Keratinocyte (primary cell): ENCODE results near the gene FUBP1. TPM values are rescaled to one million over a fixed set of nuclear protein-coding genes. Genes with fewer than 3 reads are reported as not detected.

Experiments used
- DNase-seq: peaks from one replicate; pipeline ENCODE4 v3.0.0-alpha.2; 2011; ENCODE audit warnings: low read depth, missing footprints, low spot score
- FAIRE-seq: peaks from 2 replicates; lab custom pipeline; 2011; peaks lifted over from hg19 to GRCh38; lab: Jason Lieb, UNC
- H2AFZ ChIP-seq: 2 replicates; pipeline ENCODE4 v1.6.0; 2012; ENCODE audit warnings: low read length, control low read depth, inconsistent platforms; ENCODE audit not compliant: control insufficient read depth
- H3K27ac ChIP-seq: 2 replicates; pipeline ENCODE4 v1.5.1; 2011; ENCODE audit warnings: low read length; ENCODE audit not compliant: control insufficient read depth, insufficient read depth
- H3K27me3 ChIP-seq: 3 replicates; pipeline ENCODE4 v1.6.0; 2011; ENCODE audit warnings: low read length; ENCODE audit not compliant: control insufficient read depth, insufficient read depth; ENCODE audit errors: extremely low read depth
- H3K36me3 ChIP-seq, 2 experiments: 2 replicates in 1 of 2; 3 replicates in 1 of 2; pipeline ENCODE4 v1.5.1; 2011; ENCODE audit warnings: low read length in 2 of 2, mild to moderate bottlenecking in 1 of 2; ENCODE audit not compliant: control insufficient read depth in 2 of 2, insufficient read depth in 2 of 2; ENCODE audit errors: extremely low read depth in 1 of 2
- H3K4me1 ChIP-seq: 3 replicates; pipeline ENCODE4 v1.5.1; 2011; ENCODE audit warnings: low read length; ENCODE audit not compliant: control insufficient read depth, insufficient read depth; ENCODE audit errors: extremely low read depth
- H3K4me2 ChIP-seq: 3 replicates; pipeline ENCODE4 v1.6.0; 2011; ENCODE audit warnings: low read depth, low read length; ENCODE audit not compliant: control insufficient read depth, insufficient read depth; ENCODE audit errors: extremely low read depth
- H3K4me3 ChIP-seq, 3 experiments: fragments of 200-600 bp in 1 of 3; sonication (generic) in 1 of 3; 2 replicates in 2 of 3; 3 replicates in 1 of 3; pipeline ENCODE4 v1.5.1; 2011 to 2016; ENCODE audit warnings: low read length in 3 of 3, mild to moderate bottlenecking in 3 of 3, control low read depth in 2 of 3, inconsistent platforms in 1 of 3, low read depth in 1 of 3, mixed read lengths in 1 of 3, mixed run types in 1 of 3, moderate library complexity in 1 of 3; ENCODE audit not compliant: control insufficient read depth in 2 of 3, insufficient read depth in 2 of 3; ENCODE audit errors: extremely low read depth in 1 of 3
- H3K79me2 ChIP-seq: 2 replicates; pipeline ENCODE4 v1.6.0; 2012; ENCODE audit warnings: low read length; ENCODE audit not compliant: control insufficient read depth, insufficient read depth
- H3K9ac ChIP-seq: 3 replicates; pipeline ENCODE4 v1.6.0; 2011; ENCODE audit warnings: low read length; ENCODE audit not compliant: control insufficient read depth, insufficient read depth; ENCODE audit errors: extremely low read depth
- H3K9me1 ChIP-seq: 3 replicates; pipeline ENCODE4 v1.6.0; 2011; ENCODE audit warnings: low read length; ENCODE audit not compliant: control insufficient read depth, insufficient read depth; ENCODE audit errors: extremely low read depth
- H3K9me3 ChIP-seq: 2 replicates; pipeline ENCODE4 v1.5.1; 2012; ENCODE audit warnings: low read depth, low read length; ENCODE audit not compliant: control insufficient read depth
- H4K20me1 ChIP-seq: 3 replicates; pipeline ENCODE4 v1.6.0; 2011; ENCODE audit warnings: low read length; ENCODE audit not compliant: control insufficient read depth, insufficient read depth; ENCODE audit errors: extremely low read depth
- CTCF ChIP-seq, 3 experiments: IDR thresholded peaks in 1 of 3; conservative IDR thresholded peaks in 1 of 3; optimal IDR thresholded peaks in 1 of 3; 2 replicates in 2 of 3; 3 replicates in 1 of 3; pipeline versions ENCODE3 to v1.5.1; 2011; ENCODE audit warnings: low read length in 3 of 3, mild to moderate bottlenecking in 3 of 3, moderate library complexity in 2 of 3, control low read depth in 1 of 3, inconsistent platforms in 1 of 3; ENCODE audit not compliant: insufficient read depth in 2 of 3; ENCODE audit errors: extremely low read depth in 1 of 3
- EZH2 ChIP-seq: IDR thresholded peaks from one replicate; pipeline ENCODE4 v1.6.1; 2012; ENCODE audit warnings: inconsistent platforms, mild to moderate bottlenecking, low read length, moderate library complexity
- dilution Hi-C: fragments of 300-500 bp; cut with MboI; formaldehyde crosslinking; loops from one replicate; pipeline ENCODE4 v1.7.0; 2020; ENCODE audit warnings: low sequenced_read_pairs; ENCODE audit not compliant: extremely low pct_ligation_motif_present
- polyA plus RNA-seq, 5 experiments: library from polyadenylated mRNA; depleted of rRNA in 3 of 5; stranded (reverse) in 3 of 5; stranded (forward) in 1 of 5; unstranded in 1 of 5; fragments of >200 nt; gene quantifications; 1 replicate in 1 of 5; 2 replicates in 3 of 5; 3 replicates in 1 of 5; pipeline versions ENCODE4 v1.2.1 to v1.2.3, GENCODE V29; 2011 to 2012; ENCODE audit warnings: missing spikeins in 2 of 5, low read depth in 1 of 5, low replicate concordance in 1 of 5

FUBP1 gene
- polyA plus RNA-seq, 1 donor (not counting 4 experiments of a cell fraction or from before 2014, with no cell fraction given), result 137 TPM

- Histone ChIP-seq H3K9ac (no peak overlapping the region), H3K9me1 (no peaks in the 10 kb centered on the region), H3K27ac (no peak overlapping the region), H3K4me2 (no peak overlapping the region), H3K27me3 (no peaks in the 10 kb centered on the region), H3K4me1 (no peaks in the 10 kb centered on the region), H3K9me3 (no peaks in the 10 kb centered on the region), H3K36me3 (peaks cover 19 to 48% of the 10 kb centered on the region in 2 experiments), H3K4me3 (no peak overlapping the region), H4K20me1 (peaks cover 9% of the 10 kb centered on the region), H3K79me2 (peaks cover 11% of the 10 kb centered on the region), H2AFZ (no peak overlapping the region)
- dilution Hi-C loops, result no loop called here
- DNase-seq (no peak), FAIRE-seq (no peak)
- TF ChIP-seq CTCF (optimal IDR thresholded peaks at IDR 0.05 in 1 of 3, IDR thresholded peaks at IDR 0.05 in 1 of 3, conservative IDR thresholded peaks at IDR 0.05 in 1 of 3; ENCODE audit: extremely low read depth in 1 of 3, insufficient read depth in 2 of 3, low read length in 3 of 3) (no peak), EZH2 (no peak)
These were observed 28.0 kb downstream of the FUBP1 start for GRCh38 chr1:77950873-77951272.

GRCh38 chr1:77948841-77949424, 29.9 kb downstream of the FUBP1 start:
- H3K27me3 ChIP-seq, result no peaks in the 10 kb centered on the region
- no peaks in the 10 kb centered on the region for H3K9me1 ChIP-seq
- no peak overlapping the region for H3K4me3 ChIP-seq
- dilution Hi-C loops, result no loop called here
- no peak overlapping the region for H3K9ac ChIP-seq
- no peaks in the 10 kb centered on the region for H3K9me3 ChIP-seq
- H4K20me1 ChIP-seq, result peaks cover 9% of the 10 kb centered on the region
- H3K4me2 ChIP-seq, result no peak overlapping the region
- peak in 1 of 3 experiments; percentile 41 for TF ChIP-seq CTCF (optimal IDR thresholded peaks at IDR 0.05 in 1 of 3, IDR thresholded peaks at IDR 0.05 in 1 of 3, conservative IDR thresholded peaks at IDR 0.05 in 1 of 3; ENCODE audit: extremely low read depth in 1 of 3, insufficient read depth in 2 of 3, low read length in 3 of 3)
- TF ChIP-seq EZH2, result no peak
- peaks cover 14 to 47% of the 10 kb centered on the region in 2 experiments for H3K36me3 ChIP-seq
- no peak overlapping the region for H3K27ac ChIP-seq
- no peak for DNase-seq
- no peaks in the 10 kb centered on the region for H3K4me1 ChIP-seq
- H3K79me2 ChIP-seq, result peaks cover 6% of the 10 kb centered on the region
- FAIRE-seq, result no peak
- no peak overlapping the region for H2AFZ ChIP-seq
